PFSK-1 (cell line): ENCODE results near the gene ZBED2.

Experiments
- POLR2AphosphoS5 ChIP-seq: IDR thresholded peaks from 2 replicates; pipeline ENCODE4 v1.6.1; 2012; ENCODE audit warnings: low read depth, mild to moderate bottlenecking, control low read depth, low read length, moderate library complexity
- SIN3A ChIP-seq: IDR thresholded peaks from 2 replicates; pipeline ENCODE4 v1.6.1; 2012; ENCODE audit warnings: mild to moderate bottlenecking, low read length, moderate library complexity, borderline replicate concordance; ENCODE audit not compliant: insufficient read depth

DNA sequence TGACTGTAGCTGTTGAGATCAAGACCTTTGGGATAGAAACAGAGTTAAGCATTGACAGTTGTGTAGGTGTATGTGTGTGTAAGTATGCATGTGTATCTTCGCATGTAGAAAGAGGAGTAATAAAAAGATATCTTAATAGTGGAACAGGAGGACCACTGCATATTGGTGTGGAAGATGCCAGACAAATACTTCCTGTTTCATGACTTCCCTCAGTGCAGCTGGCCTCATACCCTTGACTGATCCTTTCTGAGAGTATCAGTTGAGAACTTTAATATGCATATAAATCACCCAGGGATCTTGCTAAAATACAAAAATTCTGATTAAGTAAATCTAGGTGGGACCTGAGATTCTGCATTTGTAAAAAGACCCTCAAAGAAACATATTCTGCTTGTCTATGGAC, 8.5 kb upstream of the ZBED2 start:
- no peak for TF ChIP-seq SIN3A
- no peak for TF ChIP-seq POLR2AphosphoS5
